AG09309 (cell line): Measurements from ENCODE around the gene POU2F1.

Experiments used
- DNase-seq: peaks from one replicate; pipeline ENCODE4 v3.0.0-alpha.2; 2010; ENCODE audit warnings: low read depth
- H3K4me3 ChIP-seq: 2 replicates; pipeline ENCODE4 v1.5.1; 2011; ENCODE audit warnings: mild to moderate bottlenecking, low read depth, low read length, moderate library complexity; ENCODE audit not compliant: control insufficient read depth
- TF ChIP-seq, protein P1 (sequence below): IDR thresholded peaks from 2 replicates; pipeline ENCODE4 v1.5.1; 2011; ENCODE audit warnings: mild to moderate bottlenecking, low read depth, low read length, inconsistent platforms; ENCODE audit not compliant: insufficient read depth, control insufficient read depth; ENCODE audit errors: missing control alignments

The POU2F1 gene

DNA sequence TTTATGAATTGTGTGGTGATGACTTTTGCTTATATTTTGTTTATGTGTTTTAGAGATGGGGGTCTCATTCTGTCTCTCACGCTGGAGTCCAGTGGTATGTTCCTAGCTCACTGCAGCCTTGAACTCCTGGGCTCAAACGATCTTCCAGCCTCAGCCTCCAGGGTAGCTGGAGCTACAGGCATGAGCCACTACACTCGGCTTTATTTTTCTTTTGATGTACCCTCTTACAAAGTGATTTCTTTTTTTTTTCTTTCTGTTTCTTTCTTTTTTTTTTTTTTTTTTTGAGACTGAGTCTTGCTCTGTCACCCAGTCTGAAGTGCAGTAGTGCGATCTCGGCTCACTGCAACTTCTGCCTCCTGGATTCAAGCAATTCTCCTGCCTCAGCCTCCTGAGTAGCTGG is 250.9 kb downstream of the POU2F1 start:
- TF ChIP-seq, protein P1, sequence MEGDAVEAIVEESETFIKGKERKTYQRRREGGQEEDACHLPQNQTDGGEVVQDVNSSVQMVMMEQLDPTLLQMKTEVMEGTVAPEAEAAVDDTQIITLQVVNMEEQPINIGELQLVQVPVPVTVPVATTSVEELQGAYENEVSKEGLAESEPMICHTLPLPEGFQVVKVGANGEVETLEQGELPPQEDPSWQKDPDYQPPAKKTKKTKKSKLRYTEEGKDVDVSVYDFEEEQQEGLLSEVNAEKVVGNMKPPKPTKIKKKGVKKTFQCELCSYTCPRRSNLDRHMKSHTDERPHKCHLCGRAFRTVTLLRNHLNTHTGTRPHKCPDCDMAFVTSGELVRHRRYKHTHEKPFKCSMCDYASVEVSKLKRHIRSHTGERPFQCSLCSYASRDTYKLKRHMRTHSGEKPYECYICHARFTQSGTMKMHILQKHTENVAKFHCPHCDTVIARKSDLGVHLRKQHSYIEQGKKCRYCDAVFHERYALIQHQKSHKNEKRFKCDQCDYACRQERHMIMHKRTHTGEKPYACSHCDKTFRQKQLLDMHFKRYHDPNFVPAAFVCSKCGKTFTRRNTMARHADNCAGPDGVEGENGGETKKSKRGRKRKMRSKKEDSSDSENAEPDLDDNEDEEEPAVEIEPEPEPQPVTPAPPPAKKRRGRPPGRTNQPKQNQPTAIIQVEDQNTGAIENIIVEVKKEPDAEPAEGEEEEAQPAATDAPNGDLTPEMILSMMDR, result no peak
- H3K4me3 ChIP-seq, result no peak overlapping the region
- no peak for DNase-seq

DNA sequence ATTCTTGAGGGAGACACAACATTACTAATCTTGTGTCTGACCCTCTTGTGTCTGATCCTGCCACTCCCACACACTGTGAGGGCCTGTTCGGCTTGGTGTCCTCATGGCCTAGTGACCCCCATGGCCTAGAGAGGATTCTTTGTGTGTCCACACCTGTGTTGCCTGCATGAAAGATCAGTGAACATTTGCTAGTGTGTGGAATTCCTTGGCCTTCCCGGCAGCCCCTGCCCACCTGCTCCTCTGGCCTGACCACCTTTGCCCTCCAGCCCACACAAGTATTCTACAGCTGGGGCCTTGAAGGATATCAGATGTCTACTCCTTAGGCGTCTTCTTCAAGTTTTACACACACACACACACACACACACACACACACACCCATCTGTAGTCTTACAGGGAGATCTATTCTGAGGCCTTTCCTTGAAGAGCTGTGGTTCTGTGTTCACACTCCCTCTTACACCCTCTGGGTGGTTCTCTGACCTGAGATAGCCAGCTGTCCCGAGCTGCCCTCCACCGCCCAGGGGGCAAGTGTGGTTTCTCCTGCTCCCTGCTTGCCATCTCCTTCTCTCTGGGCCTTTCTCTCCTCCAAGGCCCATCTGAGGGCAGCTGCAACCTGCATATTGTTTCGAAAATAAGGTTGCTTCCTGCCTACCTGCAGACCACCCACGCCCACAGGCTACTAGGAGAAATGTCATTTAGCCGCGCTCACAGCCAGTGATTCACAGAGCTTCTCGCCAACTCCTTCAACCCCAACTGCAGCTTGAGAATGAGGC is 252.3 kb downstream of the POU2F1 start:
- TF ChIP-seq, protein P1, result no peak
- H3K4me3 ChIP-seq, result no peak overlapping the region
- no peak for DNase-seq

DNA sequence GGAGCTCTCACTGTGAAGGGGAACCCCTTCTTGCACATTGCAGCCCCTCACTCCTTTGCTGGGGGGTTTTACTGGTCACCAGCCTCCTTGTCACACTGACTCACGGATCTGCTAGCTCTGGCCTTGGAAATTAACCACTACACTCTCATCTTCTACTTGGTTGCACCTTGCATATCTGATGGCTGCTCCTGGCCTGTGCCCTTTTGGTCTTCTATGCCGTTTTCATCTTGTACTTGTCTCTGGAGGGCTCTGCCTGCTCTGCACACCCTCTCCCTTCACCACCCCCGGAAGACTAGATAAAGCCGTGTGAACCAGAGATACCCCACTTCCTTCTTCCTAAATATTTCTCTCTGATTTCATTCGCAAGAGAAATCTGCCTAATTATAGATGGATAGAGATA is 253.1 kb downstream of the POU2F1 start:
- no peak for DNase-seq
- no peak overlapping the region for H3K4me3 ChIP-seq
- TF ChIP-seq, protein P1, result no peak

DNA sequence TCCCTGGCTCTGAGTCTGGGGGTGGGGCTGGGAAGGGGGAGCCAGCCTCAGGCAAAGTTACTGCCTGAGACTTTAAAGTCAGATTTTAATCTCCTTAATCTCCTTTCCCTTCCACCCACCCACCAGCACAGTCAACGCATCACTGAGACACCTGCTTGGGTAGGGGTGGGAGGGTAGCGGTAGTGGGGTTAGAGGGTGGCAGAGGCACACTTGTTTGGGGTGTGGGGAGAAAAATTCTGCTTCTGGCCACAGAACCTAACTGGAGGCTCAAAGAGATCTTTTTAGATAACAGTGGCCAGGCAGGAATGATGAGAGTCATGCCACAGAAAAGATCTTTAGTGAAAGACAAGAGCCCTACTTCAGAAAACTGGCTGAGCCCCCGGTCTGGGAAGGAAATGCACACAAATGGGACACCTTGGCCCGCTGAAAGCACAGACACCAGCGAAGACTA is 253.5 kb downstream of the POU2F1 start:
- TF ChIP-seq, protein P1, result no peak
- no peak overlapping the region for H3K4me3 ChIP-seq
- DNase-seq, result no peak

DNA sequence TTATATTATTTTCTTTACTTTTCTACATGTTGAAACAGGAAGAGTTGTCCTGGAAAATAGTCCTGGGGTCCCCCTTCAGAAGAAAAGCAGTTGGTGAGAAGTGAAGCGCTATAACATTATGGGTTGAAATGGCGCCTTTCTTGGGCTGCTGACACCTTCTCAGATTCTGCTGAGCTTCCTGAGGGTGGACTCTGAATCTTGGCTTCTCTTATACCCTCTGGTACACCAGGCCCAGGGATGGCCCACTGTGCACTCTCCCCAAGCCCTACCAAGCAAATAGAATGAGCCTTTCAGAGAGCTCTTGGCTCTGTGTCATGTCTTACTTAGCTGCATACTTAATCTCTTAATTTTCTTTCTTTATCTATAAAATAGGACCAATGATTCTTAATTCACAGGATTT is 255.4 kb downstream of the POU2F1 start:
- DNase-seq, result no peak
- TF ChIP-seq, protein P1, result no peak
- no peak overlapping the region for H3K4me3 ChIP-seq
